ENCODE results near the gene DAAM1. TPM values are rescaled to one million over a fixed set of nuclear protein-coding genes. Genes with fewer than 3 reads are reported as not detected.

The DAAM1 gene
- total RNA-seq, 3 donors from 2014 or later (not counting 1 experiment from before 2014, with no cell fraction given), result 10.9 to 31.4 (median 12.6) TPM

GRCh38 chr14:59395672-59396071, 207.2 kb downstream of the DAAM1 start:
- Mint-ChIP-seq H3K27ac (no peak overlapping the region), H3K9me3 (no peaks in the 10 kb centered on the region), H3K27me3 (ENCODE audit: low read depth in 2 of 2) (no peaks in the 10 kb centered on the region), H3K4me3 (no peak overlapping the region), H3K4me1 (peaks cover 11 to 12% of the 10 kb centered on the region in 2 donors), H3K36me3 (no peaks in the 10 kb centered on the region)
- ATAC-seq, result no peak
- no peaks in the 10 kb centered on the region for H3K36me3 ChIP-seq (ENCODE audit: control insufficient read depth, insufficient read depth, low read length)
- no peak for DNase-seq
- no peak overlapping the region for H3K27ac ChIP-seq (ENCODE audit: low read length)
- no peak overlapping the region for H3K4me3 ChIP-seq (ENCODE audit: low read length)
- 93% methylated on average over 3 of the region's 3 CpGs for WGBS (ENCODE audit: insufficient coverage)
- TF ChIP-seq CTCF (IDR thresholded peaks at IDR 0.05), result no peak
- no peaks in the 10 kb centered on the region for H3K9me3 ChIP-seq (ENCODE audit: control insufficient read depth, insufficient read depth, low read length)
- peaks cover 10% of the 10 kb centered on the region for H3K4me1 ChIP-seq (ENCODE audit: control insufficient read depth, insufficient read depth, low read length)
- intact Hi-C loops (cut with micrococcal nuclease), result no loop called here
- H3K27me3 ChIP-seq (ENCODE audit: control insufficient read depth, insufficient read depth, low read length), result no peaks in the 10 kb centered on the region

- Histone ChIP-seq H3K4me1 (ENCODE audit: control insufficient read depth, insufficient read depth, low read length) (peaks cover 10% of the 10 kb centered on the region), H3K27me3 (ENCODE audit: control insufficient read depth, insufficient read depth, low read length) (no peaks in the 10 kb centered on the region), H3K9me3 (ENCODE audit: control insufficient read depth, insufficient read depth, low read length) (no peaks in the 10 kb centered on the region), H3K4me3 (ENCODE audit: low read length) (no peak overlapping the region), H3K36me3 (ENCODE audit: control insufficient read depth, insufficient read depth, low read length) (no peaks in the 10 kb centered on the region), H3K27ac (ENCODE audit: low read length) (peak overlapping the region; percentile 9)
- intact Hi-C loops (cut with micrococcal nuclease), result no loop called here
- Mint-ChIP-seq H3K27ac (peak overlapping the region; percentile 3 to 55), H3K4me1 (peaks cover 11 to 12% of the 10 kb centered on the region in 2 donors), H3K27me3 (ENCODE audit: low read depth in 2 of 2) (no peaks in the 10 kb centered on the region), H3K4me3 (peak overlapping the region; percentile 28), H3K9me3 (no peaks in the 10 kb centered on the region), H3K36me3 (no peaks in the 10 kb centered on the region)
- peak; percentile 34 to 60 (median 50) for ATAC-seq
- TF ChIP-seq CTCF (IDR thresholded peaks at IDR 0.05), result no peak
- WGBS (ENCODE audit: insufficient coverage), result 3% methylated on average over 1 of the region's 1 CpG
- DNase-seq, result no peak
These were observed 210.4 kb downstream of the DAAM1 start for GRCh38 chr14:59398841-59399240.

- no peak overlapping the region for H3K4me3 Mint-ChIP-seq
- WGBS (ENCODE audit: insufficient coverage), result 61% methylated on average over 5 of the region's 6 CpGs
- ATAC-seq, result no peak
- H3K9me3 Mint-ChIP-seq, result peaks cover 3 to 4% of the 10 kb centered on the region in 2 donors
- no peaks in the 10 kb centered on the region for H3K4me1 ChIP-seq (ENCODE audit: control insufficient read depth, insufficient read depth, low read length)
- H3K9me3 ChIP-seq (ENCODE audit: control insufficient read depth, insufficient read depth, low read length), result no peaks in the 10 kb centered on the region
- no peak overlapping the region for H3K27ac ChIP-seq (ENCODE audit: low read length)
- H3K27me3 Mint-ChIP-seq (ENCODE audit: low read depth in 2 of 2), result peaks cover 0 to 2% of the 10 kb centered on the region in 2 donors
- intact Hi-C loops (cut with micrococcal nuclease), result no loop called here
- H3K36me3 ChIP-seq (ENCODE audit: control insufficient read depth, insufficient read depth, low read length), result no peaks in the 10 kb centered on the region
- H3K27me3 ChIP-seq (ENCODE audit: control insufficient read depth, insufficient read depth, low read length), result no peaks in the 10 kb centered on the region
- no peaks in the 10 kb centered on the region for H3K36me3 Mint-ChIP-seq
- no peak for TF ChIP-seq CTCF (IDR thresholded peaks at IDR 0.05)
- H3K4me3 ChIP-seq (ENCODE audit: low read length), result no peak overlapping the region
- no peak overlapping the region for H3K27ac Mint-ChIP-seq
- H3K4me1 Mint-ChIP-seq, result no peaks in the 10 kb centered on the region
- DNase-seq, result no peak
These were observed 218.2 kb downstream of the DAAM1 start for GRCh38 chr14:59406454-59407245.

All from natural killer cell (primary cell).